NCI-H146 treated with DMSO at 0.1 percent for 48 hours (cell line): Measurements from ENCODE around the gene C17orf114.
A peak's percentile ranks its signal among the peaks of the same experiment; 100 is the strongest.

Experiments used
- DNase-seq: peaks from one replicate; lab custom pipeline; 2025; ENCODE audit not compliant: unreplicated experiment; lab: John Stamatoyannopoulos, UW

C17orf114 gene

DNA sequence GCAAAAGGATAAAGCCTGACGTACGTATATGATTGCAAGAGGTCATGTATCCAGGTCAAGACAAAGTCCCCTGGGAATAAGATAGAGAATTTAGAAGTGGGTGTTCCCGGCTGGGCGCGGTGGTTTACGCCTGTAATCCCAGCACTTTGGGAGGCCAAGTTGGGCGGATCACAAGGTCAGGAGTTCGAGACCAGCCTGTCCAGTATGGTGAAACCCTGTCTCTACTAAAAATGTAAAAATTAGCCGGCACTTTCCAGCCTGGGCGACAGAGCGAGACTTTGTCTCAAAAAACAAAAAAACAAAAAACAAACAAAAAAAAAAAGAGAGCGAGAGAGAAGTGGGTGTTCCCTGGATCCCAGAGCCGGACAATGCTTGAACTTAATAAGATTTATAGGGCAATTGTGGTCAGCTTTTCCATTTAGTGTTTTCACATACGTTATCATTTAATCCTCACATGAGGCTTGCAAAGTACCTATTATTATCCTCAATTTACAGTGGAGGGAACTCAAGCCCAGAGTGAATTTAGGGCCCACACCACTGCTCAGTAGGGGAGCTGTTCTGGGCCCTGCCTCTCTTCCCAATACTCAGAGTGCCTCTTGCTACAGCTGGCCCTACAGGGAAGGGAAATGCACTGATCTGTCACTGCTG is 13.8 kb downstream of the C17orf114 start:
- DNase-seq, result no peak

DNA sequence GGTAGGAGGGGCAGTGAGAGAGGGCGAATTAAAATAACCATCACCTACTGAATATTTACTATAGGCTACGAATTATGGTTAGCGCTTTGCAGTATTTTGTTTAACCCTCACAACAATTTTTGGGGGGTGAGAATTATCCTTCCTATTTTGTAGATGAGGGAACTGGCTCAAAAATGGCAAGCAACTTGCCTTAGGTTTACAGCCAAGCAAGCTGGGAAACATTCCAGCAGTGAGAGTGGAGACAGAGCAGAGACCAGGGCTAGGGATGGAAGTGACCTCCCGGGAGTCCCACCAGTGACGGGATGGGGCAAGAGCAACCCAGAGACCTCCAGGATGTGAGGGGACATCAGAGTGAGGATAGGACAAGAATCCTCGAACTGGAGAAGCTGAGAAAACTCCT is 15.6 kb downstream of the C17orf114 start:
- no peak for DNase-seq

DNA sequence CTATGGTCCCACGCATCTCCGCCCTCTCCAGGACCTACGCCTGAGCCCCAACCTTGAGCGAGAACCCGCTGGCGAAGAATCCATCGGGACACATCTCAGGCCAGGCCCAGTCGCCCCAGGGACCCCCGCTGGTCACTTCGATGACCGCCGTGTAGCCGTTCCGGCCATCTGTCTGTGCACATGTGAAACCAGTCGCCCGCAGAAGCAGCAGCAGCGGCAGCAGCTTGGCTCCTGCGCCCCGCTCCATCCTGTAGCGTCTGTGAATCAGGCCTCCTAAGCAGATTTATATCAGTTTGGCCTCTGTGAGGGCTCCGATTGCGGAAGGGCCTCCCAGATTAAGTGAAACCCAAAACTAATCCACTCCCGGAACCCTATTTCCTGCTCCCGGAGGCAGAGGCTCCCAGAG is 16.0 kb downstream of the C17orf114 start, which contains the start of gene VMO1:
TSS of gene VMO1 (minus strand) at position 259 of the 406 bp plus-strand sequence. CDS start at position 247, 12 bp downstream.
- no peak for DNase-seq

DNA sequence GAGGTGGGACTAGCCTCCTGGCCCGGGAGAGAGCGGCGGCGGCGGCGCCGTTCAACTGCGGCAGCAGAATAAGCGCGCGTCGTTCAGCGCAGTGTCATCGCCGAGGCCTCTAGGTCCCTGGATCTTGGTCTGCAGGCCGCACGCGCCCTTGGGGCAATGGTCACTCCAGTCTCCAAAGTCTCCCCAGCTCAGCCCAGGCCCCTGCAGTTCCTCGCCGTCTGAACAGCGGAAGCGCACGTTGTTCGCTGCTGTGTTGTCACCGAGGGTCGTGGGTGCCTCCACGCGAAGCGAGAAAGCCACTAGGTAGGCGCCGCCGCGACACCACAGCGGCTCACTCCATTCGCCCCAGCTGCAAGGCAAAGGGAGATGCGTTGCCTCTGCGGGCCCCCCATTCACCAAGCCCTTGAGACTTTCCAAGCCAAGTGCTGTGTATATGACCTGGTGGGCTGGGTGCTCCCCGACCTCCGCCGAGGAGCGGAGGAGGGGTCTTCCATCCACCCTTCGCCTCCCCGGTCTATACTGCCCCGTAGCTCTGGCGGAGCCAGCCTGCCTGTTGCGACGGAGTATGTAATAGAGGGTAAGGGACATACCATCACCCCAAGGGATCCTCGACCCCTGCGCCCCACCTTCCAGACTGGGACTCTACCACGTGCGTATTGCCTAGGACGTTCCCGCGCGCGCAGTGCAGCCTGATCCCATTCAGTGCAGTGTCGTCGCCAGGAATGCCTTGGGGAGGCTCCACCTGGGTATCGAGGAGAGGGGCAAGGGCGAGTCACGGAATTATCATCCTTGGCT is 16.6 kb downstream of the C17orf114 start:
- no peak for DNase-seq

DNA sequence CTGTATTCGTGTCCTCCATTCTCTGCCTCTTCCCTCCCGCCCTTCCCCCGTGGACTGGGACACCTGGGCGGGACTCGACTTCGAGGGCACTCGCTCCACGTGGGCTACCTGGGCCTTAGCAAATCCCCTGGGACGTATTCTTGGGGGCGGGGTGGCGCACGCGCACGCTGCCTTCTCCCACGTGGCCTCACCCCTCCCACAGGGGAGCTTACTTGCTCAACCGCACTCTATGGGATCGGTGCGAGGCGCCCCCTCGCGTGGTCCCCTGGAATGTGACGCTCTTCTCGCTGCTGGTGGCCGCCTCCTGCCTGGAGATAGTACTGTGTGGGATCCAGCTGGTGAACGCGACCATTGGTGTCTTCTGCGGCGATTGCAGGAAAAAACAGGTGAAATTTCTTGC is 19.5 kb downstream of the C17orf114 start:
- no peak for DNase-seq

DNA sequence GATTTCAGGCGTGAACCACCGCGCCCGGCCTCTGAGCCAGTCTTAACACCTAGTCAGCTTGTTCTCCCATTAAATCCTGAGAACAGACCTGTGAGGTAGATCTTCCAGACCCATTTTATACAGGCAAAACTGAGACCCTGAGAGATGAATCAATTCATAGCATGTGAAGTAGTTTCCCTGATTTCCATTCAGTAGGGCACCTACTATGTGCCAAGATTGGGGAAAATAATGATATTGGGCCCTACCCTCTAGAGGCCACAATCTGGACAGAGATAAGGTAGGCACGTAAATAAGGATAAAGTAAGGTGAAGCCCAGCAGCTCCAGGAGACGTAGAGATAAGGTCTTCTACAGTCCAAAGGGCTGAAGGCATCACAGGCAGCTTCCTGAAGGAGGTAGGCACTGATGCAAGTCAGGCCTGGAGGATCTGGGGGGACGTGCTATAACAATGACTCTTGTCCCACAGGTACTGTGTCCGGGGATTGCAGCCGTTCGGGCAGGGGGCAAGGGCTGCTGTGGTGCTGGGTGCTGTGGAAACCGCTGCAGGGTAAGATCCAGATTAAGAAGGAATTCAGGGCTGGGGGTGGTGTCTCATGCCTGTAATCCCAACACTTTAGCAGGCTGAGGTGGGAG is 21.7 kb downstream of the C17orf114 start:
- DNase-seq, result no peak

DNA sequence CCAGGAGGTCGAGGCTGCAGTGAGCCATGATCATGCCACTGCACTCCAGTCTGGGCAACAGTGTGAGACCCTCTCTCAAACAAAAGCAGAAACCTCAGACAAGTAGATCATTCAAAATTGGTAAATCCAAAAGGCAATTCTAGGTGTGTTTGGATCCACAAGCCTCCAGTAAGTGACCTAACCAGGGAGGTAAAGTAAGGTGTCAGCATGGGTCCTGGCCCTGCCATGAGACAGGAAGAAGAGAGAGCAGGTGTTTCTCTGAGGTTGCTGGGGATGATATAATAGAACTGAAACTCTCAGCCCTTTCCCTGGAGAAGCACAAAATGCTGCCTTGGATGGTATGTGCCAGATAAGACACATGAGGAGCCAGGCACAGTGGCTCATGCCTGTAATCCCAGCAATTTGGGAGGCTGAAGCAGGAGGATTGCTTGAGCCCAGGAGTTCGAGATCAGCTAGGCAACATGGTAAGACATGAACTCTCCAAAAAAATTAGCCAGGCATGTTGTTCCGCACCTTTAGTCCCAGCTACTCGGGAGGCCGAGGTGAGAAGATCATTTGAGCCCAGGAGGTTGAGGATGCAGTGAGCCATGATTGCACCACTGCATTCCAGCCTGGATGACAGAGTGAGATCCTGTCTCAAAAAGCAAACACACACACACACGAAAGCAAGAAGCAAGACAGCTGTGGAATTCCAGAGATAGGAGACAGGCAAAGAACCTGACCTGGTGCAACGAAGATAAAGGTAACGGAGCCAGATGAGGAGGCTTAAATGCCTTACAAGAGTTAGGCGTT is 24.0 kb downstream of the C17orf114 start:
- no peak for DNase-seq

DNA sequence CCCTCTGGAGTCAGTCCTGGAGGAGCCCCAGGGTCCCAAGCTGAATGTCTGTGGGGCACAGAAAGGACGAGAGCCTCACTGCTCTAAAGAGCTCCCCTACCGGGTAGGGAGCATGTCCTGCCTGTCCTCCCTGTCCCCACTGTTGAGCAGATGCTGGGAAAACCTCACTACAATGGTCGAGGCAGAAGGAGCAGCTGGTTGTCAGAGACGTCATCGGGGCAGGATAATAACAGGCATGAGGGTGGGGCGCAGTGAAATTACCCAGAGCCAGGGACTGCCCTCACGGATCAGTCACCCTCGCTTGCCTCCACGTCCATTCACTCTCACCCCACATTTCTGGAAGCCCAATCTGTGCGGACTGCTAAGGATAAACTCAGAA is 29.9 kb downstream of the C17orf114 start:
- peak; percentile 16 for DNase-seq

DNA sequence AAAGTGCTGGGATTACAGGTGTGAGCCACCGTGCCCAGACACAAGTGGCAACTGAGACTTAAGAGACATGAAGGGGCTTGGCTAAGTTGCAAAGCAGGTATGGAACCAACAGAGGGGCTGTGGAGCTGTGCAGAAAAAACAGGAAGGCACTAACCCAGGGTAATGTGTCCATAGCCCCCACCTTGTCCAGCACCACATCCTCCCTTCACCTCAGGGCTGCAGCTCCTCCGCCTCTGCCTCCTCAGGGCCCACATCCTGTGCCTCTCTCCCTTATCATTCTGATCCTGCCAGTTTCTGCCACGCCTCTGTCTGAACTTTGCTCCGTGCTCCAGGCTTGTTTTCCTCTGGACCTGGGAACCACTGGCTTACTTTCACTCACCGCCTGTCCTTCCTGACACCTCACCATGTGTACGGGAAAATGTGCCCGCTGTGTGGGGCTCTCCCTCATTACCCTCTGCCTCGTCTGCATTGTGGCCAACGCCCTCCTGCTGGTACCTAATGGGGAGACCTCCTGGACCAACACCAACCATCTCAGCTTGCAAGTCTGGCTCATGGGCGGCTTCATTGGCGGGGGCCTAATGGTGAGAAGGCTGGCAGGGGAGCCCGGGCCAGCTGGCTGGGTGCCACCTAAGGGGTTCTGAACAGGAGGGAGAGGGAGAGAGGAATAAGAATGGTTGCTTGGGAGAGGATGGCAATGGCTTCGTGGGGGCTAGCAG is 30.5 kb downstream of the C17orf114 start, which contains the start of gene TM4SF5:
TSS of gene TM4SF5 (plus strand) at position 368 of the 716 bp plus-strand sequence. CDS start at position 405, 37 bp downstream.
- DNase-seq, result peak; percentile 26

DNA sequence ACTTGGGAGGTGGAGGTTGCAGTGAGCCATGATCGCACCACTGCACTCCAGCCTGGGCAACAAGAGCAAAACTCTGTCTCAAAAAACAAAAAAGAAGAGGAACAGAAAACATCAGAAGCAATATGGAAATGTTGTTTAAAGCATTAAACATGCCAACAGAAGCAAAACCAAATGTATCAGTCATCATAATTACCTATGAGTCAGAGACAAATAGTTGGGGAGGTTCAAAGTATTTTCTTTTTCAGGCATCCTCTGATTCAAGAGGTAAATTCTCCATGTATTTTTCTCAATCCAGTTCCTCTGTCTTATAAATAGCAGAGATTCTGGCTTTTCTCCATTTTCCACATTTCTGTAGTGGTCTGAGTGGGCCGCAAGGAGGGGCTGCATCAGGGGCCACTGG is 32.5 kb downstream of the C17orf114 start:
- no peak for DNase-seq

DNA sequence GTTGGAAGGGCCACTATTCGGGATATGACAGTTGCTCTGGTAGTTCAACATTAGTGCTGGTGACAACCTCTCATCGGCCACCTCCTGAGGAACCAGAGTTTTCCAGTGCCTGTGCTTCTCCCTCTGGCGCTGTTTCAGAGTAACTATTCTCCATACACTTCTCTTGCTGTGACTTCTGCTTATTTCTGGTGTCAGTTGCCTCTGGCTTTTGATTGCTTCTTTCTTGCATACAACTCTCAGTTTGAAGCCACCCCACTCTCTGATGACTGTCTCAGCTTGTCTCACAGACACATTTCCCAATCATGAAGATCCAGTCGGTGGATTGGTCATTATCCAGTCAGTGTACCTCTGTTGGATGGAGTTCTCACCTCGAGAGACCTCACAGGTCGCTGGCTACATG is 33.8 kb downstream of the C17orf114 start:
- no peak for DNase-seq

DNA sequence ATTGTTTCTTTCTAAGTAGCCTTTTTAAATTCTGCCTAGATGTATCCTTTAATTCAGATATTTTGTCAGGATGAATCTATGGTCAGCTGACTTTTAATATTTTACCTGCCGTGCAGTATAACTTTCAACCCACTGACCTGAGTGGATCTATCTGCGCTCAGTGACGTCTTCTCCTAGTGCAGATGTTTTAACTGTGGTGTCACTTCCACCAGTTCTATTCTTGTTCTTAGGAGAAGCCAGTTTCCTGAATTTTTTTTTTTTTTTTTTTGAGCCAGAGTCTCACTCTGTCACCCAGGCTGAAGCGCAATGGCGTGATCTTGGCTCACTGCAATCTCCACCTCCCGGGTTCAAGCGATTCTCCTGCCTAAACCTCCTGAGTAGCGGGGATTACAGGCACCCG is 35.4 kb downstream of the C17orf114 start:
- DNase-seq, result no peak

DNA sequence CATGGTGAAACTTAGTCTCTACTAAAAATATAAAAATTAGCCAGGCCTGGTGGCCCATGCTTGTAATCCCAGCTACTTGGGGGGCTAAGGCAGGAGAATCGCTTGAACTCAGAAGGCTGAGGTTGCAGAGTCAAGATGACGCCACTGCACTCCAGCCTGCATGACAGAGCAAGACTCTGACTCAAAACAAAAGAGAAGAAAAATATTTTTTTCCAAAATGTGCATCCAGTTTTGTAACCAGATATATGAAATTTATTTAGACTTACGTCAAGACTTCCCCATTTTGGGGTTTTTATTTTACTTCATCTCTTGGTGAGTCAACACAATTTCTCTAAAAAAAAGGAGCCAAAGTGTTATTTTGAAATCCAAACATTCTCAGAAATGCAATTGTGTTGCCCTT is 35.9 kb downstream of the C17orf114 start:
- DNase-seq, result no peak

DNA sequence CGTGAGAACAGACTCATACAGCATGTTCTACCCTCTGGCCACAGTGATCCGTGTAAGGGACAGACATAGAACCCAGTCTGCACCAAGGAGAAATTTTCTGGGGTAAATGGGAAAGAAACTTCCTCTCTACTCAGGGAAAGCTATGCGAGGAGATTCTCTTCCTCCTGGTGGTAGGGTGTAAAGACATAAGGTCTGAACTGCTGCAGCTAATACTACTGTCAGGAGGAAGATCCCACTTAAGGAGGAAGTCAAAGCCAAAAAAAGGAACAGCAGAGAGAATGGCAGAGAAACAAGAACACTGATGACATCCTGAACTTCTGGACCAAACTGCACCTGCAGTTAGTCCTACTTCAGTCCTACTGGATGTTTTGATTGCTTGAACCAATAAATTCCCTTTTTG is 37.5 kb downstream of the C17orf114 start:
- DNase-seq, result no peak

DNA sequence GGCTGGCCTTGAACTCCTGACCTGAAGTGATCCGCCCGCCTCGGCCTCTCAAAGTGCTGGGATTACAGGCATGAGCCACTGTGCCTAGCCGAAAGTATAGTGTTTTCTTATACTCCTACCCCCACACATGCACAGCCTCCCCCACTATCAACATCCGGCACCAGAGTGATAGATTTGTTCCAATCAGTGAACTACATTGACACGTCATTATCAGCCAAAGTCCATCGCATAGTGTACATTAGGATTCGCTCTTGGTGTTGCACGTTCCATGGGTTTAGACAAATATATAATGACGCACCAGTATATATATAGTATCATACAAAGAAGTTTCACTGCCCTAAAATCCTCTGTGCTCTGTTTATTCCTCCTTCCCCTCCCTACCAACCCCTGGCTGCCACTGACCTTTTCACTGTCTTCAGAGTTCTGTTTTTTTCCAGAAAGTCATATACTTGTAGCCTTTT is 42.3 kb downstream of the C17orf114 start:
- no peak for DNase-seq

DNA sequence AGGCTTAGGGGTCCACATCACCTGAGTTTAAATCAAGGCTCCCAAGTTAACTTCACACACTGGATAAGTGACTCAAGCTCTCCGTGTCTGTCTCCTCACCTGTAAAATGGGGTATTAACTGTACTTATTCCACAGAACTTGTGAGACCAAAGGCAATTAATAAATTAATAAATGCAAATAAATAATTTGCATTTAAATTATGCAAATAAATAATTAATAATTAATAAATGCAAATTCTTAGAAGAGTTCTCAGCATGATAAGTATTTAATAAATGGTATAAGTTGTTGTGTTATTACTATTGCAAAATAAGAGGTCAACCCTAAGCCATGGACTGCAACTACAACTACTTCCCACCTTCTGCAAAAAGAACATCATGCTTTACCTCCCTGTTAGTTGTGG is 48.7 kb downstream of the C17orf114 start:
- no peak for DNase-seq

DNA sequence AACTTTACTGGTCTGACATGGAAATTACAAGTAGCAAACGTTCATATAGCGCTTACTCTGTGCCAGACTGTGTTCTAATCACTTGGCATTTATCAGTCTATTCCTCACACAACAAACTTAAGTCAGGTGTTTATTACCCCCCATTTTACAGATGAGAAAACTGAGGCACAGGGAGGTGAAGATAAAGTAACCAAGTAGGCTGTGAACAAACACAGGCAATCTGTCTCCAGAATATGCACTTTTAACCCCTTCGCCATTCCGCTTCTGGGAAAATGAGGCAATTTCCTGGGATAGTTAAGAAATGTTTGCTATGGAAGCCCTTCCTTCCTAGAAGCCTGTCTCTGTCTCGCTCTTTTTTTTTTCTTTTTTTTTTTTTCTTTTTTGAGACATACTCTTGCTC is 50.2 kb downstream of the C17orf114 start:
- no peak for DNase-seq
